Stimulated activated memory B cell treated with anti-CD40 and anti-IgM and Interleukin-4, amounts not matched to agents 10 μg/mL and 1 μg/mL and 100 μg/mL, for 72 hours (primary cell): ENCODE data around the gene STARD3NL.
"Not testable (repeated sequence)": the region's sequence is repeated elsewhere in the genome, so short reads cannot be mapped to it uniquely, and the experiment has no call there.

Experiments
- ATAC-seq: fragments of 150-1000 bp; cut with Tn5 transposase; 2 replicates; pipeline ENCODE4 v1.10.0; 2021
- H3K27ac Mint-ChIP-seq: one replicate; pipeline ENCODE4 v1.8.0; 2022; ENCODE audit warnings: mild to moderate bottlenecking, mixed read lengths
- H3K27me3 Mint-ChIP-seq: one replicate; pipeline ENCODE4 v1.8.0; 2022; ENCODE audit warnings: mixed read lengths
- H3K36me3 Mint-ChIP-seq: one replicate; pipeline ENCODE4 v1.8.0; 2022; ENCODE audit warnings: mixed read lengths
- H3K4me1 Mint-ChIP-seq: one replicate; pipeline ENCODE4 v1.8.0; 2022; ENCODE audit warnings: mixed read lengths
- H3K4me3 Mint-ChIP-seq: one replicate; pipeline ENCODE4 v1.8.0; 2022; ENCODE audit warnings: mild to moderate bottlenecking, moderate library complexity, mixed read lengths
- H3K9me3 Mint-ChIP-seq: one replicate; pipeline ENCODE4 v1.8.0; 2022; ENCODE audit warnings: mixed read lengths

Gene STARD3NL

GRCh38 chr7:38262026-38262425, 84.0 kb downstream of the STARD3NL start:
- H3K27ac Mint-ChIP-seq, H3K4me3 Mint-ChIP-seq, H3K36me3 Mint-ChIP-seq, H3K9me3 Mint-ChIP-seq, ATAC-seq, H3K4me1 Mint-ChIP-seq: not testable (repeated sequence)
- H3K27me3 Mint-ChIP-seq = peaks cover 26% of the 10 kb centered on the region

GRCh38 chr7:38262545-38262944, 84.5 kb downstream of the STARD3NL start:
- no peaks in the 10 kb centered on the region for H3K36me3 Mint-ChIP-seq
- peaks cover 21% of the 10 kb centered on the region for H3K27me3 Mint-ChIP-seq
- no peak overlapping the region for H3K4me3 Mint-ChIP-seq
- no peak overlapping the region for H3K27ac Mint-ChIP-seq
- no peak for ATAC-seq
- H3K4me1 Mint-ChIP-seq = no peaks in the 10 kb centered on the region
- no peaks in the 10 kb centered on the region for H3K9me3 Mint-ChIP-seq

- H3K36me3 Mint-ChIP-seq, H3K4me1 Mint-ChIP-seq, ATAC-seq, H3K4me3 Mint-ChIP-seq, H3K27ac Mint-ChIP-seq, H3K9me3 Mint-ChIP-seq: not testable (repeated sequence)
- H3K27me3 Mint-ChIP-seq = peaks cover 14% of the 10 kb centered on the region
These were observed 85.2 kb downstream of the STARD3NL start for GRCh38 chr7:38263274-38263673.

GRCh38 chr7:38264602-38265001, 86.6 kb downstream of the STARD3NL start:
- not testable (repeated sequence) for H3K9me3 Mint-ChIP-seq

GRCh38 chr7:38265958-38266357, 87.9 kb downstream of the STARD3NL start:
- not testable (repeated sequence) for H3K27ac Mint-ChIP-seq, ATAC-seq, H3K4me1 Mint-ChIP-seq, H3K27me3 Mint-ChIP-seq, H3K4me3 Mint-ChIP-seq, H3K9me3 Mint-ChIP-seq, H3K36me3 Mint-ChIP-seq

More at GRCh38 chr7:38264602-38265001, 86.6 kb downstream of the STARD3NL start:
- H3K27me3 Mint-ChIP-seq, H3K36me3 Mint-ChIP-seq, H3K27ac Mint-ChIP-seq, H3K4me3 Mint-ChIP-seq, ATAC-seq, H3K4me1 Mint-ChIP-seq: not testable (repeated sequence)

GRCh38 chr7:38269704-38270346, 91.8 kb downstream of the STARD3NL start:
- not testable (repeated sequence) for H3K27ac Mint-ChIP-seq, H3K4me1 Mint-ChIP-seq, H3K4me3 Mint-ChIP-seq, ATAC-seq, H3K36me3 Mint-ChIP-seq, H3K27me3 Mint-ChIP-seq, H3K9me3 Mint-ChIP-seq

GRCh38 chr7:38270405-38270804, 92.4 kb downstream of the STARD3NL start:
- H3K9me3 Mint-ChIP-seq, H3K4me1 Mint-ChIP-seq, H3K27ac Mint-ChIP-seq, H3K4me3 Mint-ChIP-seq, H3K27me3 Mint-ChIP-seq, ATAC-seq, H3K36me3 Mint-ChIP-seq: not testable (repeated sequence)

GRCh38 chr7:38273286-38273995, 95.4 kb downstream of the STARD3NL start, which contains the start of gene TARP:
TSS of gene TARP (minus strand) at chr7:38273636.
- Mint-ChIP-seq H3K36me3 (no peaks in the 10 kb centered on the region), H3K9me3 (no peaks in the 10 kb centered on the region), H3K4me1 (no peaks in the 10 kb centered on the region), H3K27ac (no peak within 1 kb of the TSS), H3K4me3 (no peak within 1 kb of the TSS), H3K27me3 (peaks cover 7% of the 10 kb centered on the region)
- ATAC-seq = no peak

GRCh38 chr7:38274486-38274885, 96.4 kb downstream of the STARD3NL start:
- no peak overlapping the region for H3K27ac Mint-ChIP-seq
- ATAC-seq = no peak
- H3K27me3 Mint-ChIP-seq = peaks cover 8% of the 10 kb centered on the region
- H3K4me1 Mint-ChIP-seq = no peaks in the 10 kb centered on the region
- H3K9me3 Mint-ChIP-seq = no peaks in the 10 kb centered on the region
- no peaks in the 10 kb centered on the region for H3K36me3 Mint-ChIP-seq
- H3K4me3 Mint-ChIP-seq = no peak overlapping the region

- no peak for ATAC-seq
- peaks cover 8% of the 10 kb centered on the region for H3K27me3 Mint-ChIP-seq
- H3K4me1 Mint-ChIP-seq = no peaks in the 10 kb centered on the region
- H3K27ac Mint-ChIP-seq = no peak overlapping the region
- no peaks in the 10 kb centered on the region for H3K9me3 Mint-ChIP-seq
- H3K36me3 Mint-ChIP-seq = no peaks in the 10 kb centered on the region
- no peak overlapping the region for H3K4me3 Mint-ChIP-seq
These were observed 97.0 kb downstream of the STARD3NL start for GRCh38 chr7:38274927-38275620.

GRCh38 chr7:38276096-38276877, 98.2 kb downstream of the STARD3NL start:
- Mint-ChIP-seq H3K9me3 (no peaks in the 10 kb centered on the region), H3K4me1 (no peaks in the 10 kb centered on the region), H3K27ac (no peak overlapping the region), H3K36me3 (no peaks in the 10 kb centered on the region), H3K27me3 (peaks cover 8% of the 10 kb centered on the region), H3K4me3 (no peak overlapping the region)
- ATAC-seq = no peak

- Mint-ChIP-seq H3K27me3 (peaks cover 31% of the 10 kb centered on the region), H3K4me3 (no peak overlapping the region), H3K9me3 (no peaks in the 10 kb centered on the region), H3K27ac (no peak overlapping the region), H3K4me1 (no peaks in the 10 kb centered on the region), H3K36me3 (no peaks in the 10 kb centered on the region)
- ATAC-seq = no peak
These were observed 102.0 kb downstream of the STARD3NL start for GRCh38 chr7:38280000-38280399.
